ENCODE data around the gene MAP3K1.
A peak's percentile ranks its signal among the peaks of the same experiment; 100 is the strongest.
"Not testable (repeated sequence)": the region's sequence is repeated elsewhere in the genome, so short reads cannot be mapped to it uniquely, and the experiment has no call there.

MAP3K1 gene

GRCh38 chr5:56814963-56815657, at the start of gene MAP3K1:
Gene MAP3K1 (plus strand): TSS chr5:56815549. CDS start chr5:56815574, 25 bp downstream.
- peak; percentile 61 for DNase-seq (ENCODE audit: low read depth)

DNA sequence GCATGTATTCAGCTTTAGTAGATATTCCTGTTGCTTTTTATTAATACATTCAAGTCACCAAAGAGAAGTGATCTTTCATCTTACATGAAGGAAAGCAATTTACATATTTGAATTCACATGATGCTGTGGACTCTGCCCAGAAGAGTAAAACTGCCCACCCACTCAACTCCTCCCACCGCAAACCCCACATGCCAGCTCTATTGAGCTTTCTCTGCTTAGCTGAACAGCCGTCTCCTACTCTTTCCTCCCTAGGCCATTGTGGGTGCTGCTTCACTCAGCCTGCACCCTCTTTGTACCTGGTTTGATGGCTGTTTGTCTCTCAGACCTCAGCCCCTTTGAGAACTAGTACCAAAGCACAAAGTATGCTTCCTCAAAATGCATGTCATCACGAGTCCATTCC, 48.4 kb upstream of the MAP3K1 start:
- no peak for DNase-seq (ENCODE audit: low read depth)

GRCh38 chr5:56769875-56770604, 45.3 kb upstream of the MAP3K1 start:
- DNase-seq (ENCODE audit: low read depth) = no peak

DNA sequence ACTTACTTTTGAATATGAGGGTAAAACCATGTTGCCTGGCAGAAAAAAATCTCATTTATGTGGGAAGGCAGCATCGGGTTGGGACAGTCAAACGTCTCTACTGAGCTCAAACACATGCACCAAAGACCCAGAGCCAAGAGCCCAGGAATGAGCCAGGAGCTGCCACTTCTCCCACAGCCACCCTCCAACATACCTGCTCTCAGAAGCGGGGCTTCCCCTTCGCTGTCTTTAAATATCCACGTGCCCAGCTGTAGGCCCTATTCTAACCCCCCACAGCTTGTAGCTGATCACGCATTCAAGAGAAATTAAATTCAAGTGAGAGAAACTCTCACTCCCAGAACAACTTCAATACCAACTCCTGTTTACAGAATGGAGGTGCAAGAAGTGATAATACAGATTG, 42.6 kb upstream of the MAP3K1 start:
- DNase-seq (ENCODE audit: low read depth) = no peak

DNA sequence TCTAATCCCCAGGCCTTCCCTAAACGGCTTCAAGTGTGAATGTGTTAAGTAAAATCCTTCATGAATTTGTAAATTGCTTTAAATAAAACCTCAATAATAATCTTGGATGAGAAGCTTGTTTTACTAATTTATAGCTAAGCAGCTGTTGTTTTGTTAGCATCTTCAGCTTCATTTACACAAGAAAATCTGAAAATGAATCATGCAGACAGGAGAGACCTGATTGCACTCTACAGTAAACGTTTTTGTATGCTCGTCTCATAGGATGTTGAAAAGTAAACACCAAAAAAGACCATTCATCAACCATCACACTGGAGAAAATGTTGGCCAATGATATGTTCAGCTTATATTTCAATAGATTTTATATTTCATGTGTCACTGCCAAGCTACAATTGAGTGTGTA, 40.4 kb upstream of the MAP3K1 start:
- DNase-seq (ENCODE audit: low read depth) = no peak

DNA sequence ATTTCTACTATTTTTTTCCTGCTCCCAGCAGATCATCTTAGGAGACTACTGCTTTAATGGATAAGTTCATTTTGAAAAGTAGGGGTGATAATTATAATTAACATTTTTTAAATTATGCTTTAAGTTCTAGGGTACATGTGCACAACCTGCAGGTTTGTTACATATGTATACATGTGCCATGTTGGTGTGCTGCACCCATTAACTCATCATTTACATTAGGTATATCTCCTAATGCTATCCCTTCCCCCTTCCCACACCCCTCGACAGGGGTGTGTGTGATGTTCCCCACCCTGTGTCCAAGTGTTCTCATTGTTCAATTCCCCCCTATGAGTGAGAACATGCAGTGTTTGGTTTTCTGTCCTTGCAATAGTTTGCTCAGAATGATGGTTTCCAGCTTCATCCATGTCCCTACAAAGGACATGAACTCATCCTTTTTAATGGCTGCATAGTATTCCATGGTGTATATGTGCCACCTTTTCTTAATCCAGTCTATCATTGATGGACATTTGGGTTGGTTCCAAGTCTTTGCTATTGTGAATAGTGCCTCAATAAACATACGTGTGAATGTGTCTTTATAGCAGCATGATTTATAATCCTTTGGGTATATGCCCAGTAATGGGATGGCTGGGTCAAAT, 39.0 kb upstream of the MAP3K1 start:
- DNase-seq (ENCODE audit: low read depth) = not testable (repeated sequence)

GRCh38 chr5:56783261-56783660, 32.1 kb upstream of the MAP3K1 start:
- no peak for DNase-seq (ENCODE audit: low read depth)

GRCh38 chr5:56786346-56786745, 29.0 kb upstream of the MAP3K1 start:
- no peak for DNase-seq (ENCODE audit: low read depth)

GRCh38 chr5:56791396-56791795, 24.0 kb upstream of the MAP3K1 start:
- DNase-seq (ENCODE audit: low read depth) = no peak

DNA sequence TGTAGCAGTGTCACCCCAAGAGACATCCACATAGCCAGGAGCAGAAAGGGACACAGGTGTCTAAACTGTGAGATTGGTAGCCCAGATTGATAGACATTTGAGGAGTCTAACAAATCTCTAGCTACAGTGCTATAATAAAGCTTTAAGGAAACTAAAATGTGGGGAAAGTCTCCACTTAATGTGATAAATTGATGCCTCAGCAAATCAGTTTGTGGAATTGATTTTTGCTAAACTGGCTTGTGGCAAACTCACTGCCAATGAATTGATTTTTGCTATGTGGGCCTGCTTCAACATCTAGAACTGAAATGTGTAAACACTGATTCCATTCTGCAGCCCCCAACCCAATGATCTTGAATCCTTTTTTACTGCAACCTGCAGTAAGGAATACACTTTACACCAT, 16.8 kb upstream of the MAP3K1 start:
- DNase-seq (ENCODE audit: low read depth) = no peak

DNA sequence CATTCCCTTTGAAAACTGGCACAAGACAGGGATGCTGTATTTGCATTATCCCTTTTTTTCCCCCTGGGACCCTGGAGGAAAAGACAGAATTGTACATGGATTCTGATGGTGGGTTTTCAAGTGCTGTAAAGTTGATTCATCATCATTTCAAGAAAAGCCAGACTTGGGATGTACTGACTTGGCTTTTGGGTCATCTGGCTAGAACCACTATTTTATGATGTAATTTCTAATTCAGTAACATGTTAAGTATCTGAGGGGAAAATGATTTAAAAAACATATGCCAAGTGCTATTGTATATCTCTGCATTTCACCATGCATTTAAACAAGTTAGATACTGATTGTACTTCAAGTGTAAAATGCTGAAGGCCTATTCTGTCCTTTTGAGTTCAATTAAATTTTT, 15.2 kb upstream of the MAP3K1 start:
- no peak for DNase-seq (ENCODE audit: low read depth)

DNA sequence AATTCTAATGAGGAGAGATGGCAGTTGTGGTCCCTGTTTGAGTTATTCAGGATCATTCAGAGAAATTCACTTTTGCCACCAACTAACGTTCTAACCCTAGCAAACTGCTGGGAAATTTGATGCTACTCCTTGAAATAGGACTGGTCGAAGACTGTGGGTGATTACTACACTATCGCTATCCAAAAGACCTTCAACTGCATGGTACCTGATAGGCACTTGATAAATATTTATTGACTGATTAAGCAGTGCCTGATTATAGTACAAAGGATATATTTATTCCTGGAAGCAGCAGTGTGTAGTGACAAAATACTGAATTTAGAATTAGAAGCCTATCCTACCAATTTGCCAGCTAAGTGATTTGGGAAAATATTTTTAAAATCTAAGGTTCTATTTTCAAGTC, 14.1 kb upstream of the MAP3K1 start:
- no peak for DNase-seq (ENCODE audit: low read depth)

GRCh38 chr5:56802205-56802604, 13.1 kb upstream of the MAP3K1 start:
- no peak for DNase-seq (ENCODE audit: low read depth)

DNA sequence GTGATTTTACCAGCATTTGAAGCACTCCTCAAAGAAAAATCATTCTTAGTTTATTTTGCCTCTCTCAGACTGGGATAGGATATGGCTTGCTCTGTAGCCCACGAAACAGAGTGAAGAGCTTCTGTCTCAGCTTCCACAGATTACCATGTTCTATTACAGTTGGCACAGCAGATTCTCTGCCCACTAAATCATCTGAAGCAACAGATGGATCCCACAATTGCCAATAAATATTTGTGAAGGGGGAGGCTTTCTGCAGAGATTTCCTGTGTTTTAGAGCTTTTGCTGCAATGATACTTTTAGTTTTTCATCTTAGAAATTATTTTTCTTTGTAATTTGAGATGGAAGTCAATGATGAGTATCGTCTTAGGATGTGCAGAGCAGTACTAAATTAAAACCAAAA, 12.3 kb upstream of the MAP3K1 start:
- DNase-seq (ENCODE audit: low read depth) = no peak

DNA sequence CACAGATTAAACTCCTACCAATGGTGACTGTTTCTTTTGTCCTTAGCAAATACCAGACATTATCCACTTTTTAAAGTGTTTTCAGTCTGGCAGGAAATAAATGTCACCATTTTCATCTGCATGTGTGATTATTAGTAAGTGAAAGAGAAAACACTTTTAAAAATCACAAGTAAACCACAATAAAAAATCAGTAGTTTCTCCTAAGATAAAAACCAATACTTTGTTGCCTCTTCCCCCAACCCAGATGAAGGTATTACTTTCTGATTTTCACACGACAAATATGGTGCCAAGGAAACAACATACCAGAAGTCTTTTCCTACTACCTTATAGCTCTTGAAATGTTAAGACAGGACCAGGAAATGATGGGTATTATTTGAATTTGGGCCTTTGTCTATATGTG, 11.5 kb upstream of the MAP3K1 start:
- no peak for DNase-seq (ENCODE audit: low read depth)

DNA sequence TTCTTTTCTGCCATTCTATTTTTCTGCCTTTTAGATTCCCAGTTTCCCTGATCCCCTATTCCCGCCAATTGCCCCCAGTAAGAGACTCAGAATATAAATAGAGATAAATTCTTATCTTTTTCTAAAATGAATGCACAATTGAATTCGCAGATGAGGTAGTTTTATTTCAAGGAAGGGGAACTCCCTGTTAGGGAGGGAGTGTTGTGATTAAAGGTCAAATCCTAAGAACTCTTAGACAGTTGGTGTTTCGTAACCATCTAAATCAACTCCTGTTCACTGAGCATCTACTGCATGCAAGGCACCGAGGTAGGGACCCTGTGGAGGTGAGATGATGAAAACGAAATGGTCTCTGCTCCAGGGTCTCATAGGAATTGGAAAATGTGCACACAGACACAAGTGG, 7.7 kb upstream of the MAP3K1 start:
- no peak for DNase-seq (ENCODE audit: low read depth)

GRCh38 chr5:56808211-56808610, 7.1 kb upstream of the MAP3K1 start:
- DNase-seq (ENCODE audit: low read depth) = no peak

GRCh38 chr5:56810826-56811225, 4.5 kb upstream of the MAP3K1 start:
- no peak for DNase-seq (ENCODE audit: low read depth)

DNA sequence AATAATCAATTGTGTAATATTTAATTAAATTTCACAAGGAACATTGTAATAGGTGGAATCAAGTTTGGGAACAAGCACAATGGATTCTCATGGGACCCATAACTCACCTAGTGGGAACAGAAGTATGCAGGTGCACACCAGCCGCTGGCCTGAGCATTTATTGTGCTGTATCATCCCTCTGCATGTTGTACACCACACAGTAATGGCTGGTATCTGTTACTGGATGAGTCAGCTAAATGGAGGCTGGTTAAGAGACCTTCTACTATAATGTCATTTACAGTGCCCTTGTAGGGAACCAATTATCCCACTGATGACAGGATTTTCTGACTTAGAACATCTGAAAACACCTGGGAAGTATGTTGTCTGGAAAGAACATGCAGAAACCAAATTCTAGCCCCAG, 3.2 kb upstream of the MAP3K1 start:
- no peak for DNase-seq (ENCODE audit: low read depth)

GRCh38 chr5:56813302-56813701, 2.0 kb upstream of the MAP3K1 start:
- DNase-seq (ENCODE audit: low read depth) = no peak

DNA sequence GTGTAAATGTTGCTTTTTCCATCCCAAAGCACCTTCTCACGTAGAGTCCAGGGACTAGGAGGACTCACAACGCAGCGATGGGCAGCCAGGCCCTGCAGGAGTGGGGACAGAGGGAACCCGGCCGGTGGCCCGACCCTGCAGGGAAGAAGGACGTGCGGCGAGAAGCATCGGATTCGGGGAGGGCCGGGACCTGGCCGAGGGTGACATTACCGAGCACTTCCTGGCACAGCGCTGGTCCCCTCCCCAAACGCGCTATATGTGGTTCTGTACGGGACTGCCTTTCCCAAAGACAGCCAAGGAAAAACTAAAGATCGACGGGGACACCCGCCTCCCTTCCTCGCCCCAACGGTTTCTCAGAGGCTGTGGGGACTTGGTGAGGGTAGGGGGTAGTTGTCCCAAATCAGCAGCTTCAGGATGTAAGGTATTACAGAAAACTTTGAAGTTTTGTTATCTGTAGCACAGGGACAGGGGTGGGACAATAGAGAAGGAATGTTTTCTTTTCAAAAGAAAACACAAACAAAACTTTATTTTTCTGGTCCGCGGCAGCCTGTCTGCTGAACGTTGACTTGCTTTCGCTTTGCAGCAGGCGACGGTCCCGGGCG, 887 bp upstream of the MAP3K1 start:
- DNase-seq (ENCODE audit: low read depth) = no peak

- DNase-seq (ENCODE audit: low read depth) = no peak
These were observed 553 bp downstream of the MAP3K1 start for GRCh38 chr5:56815658-56816545.

Data from stimulated activated CD8-positive, alpha-beta memory T cell treated with anti-CD3 and anti-CD28 coated beads, Interleukin-12 subunit alpha, Interleukin-12 subunit beta, amount 100 ng/mL, for 1 hour (primary cell).